Measurements from ENCODE around the gene MAML2. TPM values are rescaled to one million over a fixed set of nuclear protein-coding genes. Genes with fewer than 3 reads are reported as not detected.

MAML2 gene
- total and polyA plus RNA-seq, 2 of the 13 experiments (the other 11 are each of a cell fraction or from before 2014, with no cell fraction given), result 2.3 to 25.9 TPM

DNA sequence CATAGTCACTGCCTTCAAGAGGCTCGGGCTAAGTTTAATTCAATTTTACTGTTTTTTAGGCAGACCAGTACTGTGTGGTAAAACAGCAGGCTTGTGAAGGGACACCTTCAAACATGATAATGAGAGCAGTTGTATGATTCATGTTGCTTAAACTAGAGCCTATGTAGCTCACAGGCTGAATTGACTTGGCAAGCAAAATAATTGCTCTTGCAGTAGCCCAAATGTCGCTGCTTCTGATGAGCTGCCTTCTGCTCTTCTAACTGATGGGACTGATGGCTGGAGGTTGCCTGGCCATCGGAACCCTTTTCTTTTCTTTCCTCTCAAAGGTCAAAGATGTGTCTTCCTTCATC, 137.6 kb downstream of the MAML2 start (continued):
- TF ChIP-seq, protein P1, sequence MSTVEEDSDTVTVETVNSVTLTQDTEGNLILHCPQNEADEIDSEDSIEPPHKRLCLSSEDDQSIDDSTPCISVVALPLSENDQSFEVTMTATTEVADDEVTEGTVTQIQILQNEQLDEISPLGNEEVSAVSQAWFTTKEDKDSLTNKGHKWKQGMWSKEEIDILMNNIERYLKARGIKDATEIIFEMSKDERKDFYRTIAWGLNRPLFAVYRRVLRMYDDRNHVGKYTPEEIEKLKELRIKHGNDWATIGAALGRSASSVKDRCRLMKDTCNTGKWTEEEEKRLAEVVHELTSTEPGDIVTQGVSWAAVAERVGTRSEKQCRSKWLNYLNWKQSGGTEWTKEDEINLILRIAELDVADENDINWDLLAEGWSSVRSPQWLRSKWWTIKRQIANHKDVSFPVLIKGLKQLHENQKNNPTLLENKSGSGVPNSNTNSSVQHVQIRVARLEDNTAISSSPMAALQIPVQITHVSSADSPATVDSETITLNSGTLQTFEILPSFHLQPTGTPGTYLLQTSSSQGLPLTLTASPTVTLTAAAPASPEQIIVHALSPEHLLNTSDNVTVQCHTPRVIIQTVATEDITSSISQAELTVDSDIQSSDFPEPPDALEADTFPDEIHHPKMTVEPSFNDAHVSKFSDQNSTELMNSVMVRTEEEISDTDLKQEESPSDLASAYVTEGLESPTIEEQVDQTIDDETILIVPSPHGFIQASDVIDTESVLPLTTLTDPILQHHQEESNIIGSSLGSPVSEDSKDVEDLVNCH (CRISPR knock-in tag; IDR thresholded peaks at IDR 0.05), result no peak
- TF ChIP-seq, protein P2, sequence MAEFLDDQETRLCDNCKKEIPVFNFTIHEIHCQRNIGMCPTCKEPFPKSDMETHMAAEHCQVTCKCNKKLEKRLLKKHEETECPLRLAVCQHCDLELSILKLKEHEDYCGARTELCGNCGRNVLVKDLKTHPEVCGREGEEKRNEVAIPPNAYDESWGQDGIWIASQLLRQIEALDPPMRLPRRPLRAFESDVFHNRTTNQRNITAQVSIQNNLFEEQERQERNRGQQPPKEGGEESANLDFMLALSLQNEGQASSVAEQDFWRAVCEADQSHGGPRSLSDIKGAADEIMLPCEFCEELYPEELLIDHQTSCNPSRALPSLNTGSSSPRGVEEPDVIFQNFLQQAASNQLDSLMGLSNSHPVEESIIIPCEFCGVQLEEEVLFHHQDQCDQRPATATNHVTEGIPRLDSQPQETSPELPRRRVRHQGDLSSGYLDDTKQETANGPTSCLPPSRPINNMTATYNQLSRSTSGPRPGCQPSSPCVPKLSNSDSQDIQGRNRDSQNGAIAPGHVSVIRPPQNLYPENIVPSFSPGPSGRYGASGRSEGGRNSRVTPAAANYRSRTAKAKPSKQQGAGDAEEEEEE (CRISPR knock-in tag; IDR thresholded peaks at IDR 0.05; ENCODE audit: borderline replicate concordance), result no peak

DNA sequence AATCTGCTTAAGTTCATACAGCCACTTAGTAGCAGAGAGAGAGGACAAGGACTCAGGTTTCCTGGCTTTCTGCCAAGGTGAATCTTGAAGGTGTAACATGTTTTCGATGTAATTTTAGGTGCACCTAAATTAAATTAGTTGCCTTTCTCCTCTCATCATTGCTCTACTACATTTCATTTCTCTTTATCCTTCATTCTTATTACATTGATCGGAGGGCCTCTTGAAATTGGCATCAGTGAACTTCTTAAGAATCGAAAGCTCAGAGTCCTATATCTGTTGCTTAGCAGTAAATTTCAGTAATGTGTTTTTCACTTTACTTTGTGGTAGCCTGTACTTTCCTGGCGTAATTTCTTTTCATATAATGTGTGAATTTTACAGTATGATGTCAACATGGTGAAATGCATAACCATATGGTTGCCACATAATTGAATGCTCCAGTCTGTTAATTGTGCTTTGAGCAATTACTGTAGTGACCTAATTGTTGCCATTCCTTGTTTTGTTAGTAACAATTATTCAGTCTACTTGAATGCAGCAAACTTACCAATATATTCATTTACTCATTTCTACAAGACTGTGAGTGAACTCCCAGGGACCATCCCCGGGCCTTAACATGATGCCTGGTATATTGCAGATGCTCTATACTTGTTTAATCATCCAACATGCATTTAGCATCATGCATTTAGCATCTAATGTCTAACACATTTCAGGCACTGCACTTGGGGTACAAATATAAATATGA, 138.1 kb downstream of the MAML2 start:
- ChIA-PET CTCF (ENCODE audit: low intra/inter-chr PET ratio, low total read pairs) (no interaction called here), POLR2A (no interaction called here)
- Histone ChIP-seq H3K4me1 (ENCODE audit: insufficient read depth, low read length) (peaks cover 48% of the 10 kb centered on the region), H3K9me3 (ENCODE audit: low read length) (no peaks in the 10 kb centered on the region), H3K4me3 (replicated peaks in 1 of 3; ENCODE audit: insufficient read depth in 1 of 3, low read depth in 2 of 3, low read length in 3 of 3) (no peak overlapping the region), H3K4me2 (ENCODE audit: low read depth, low read length) (no peak overlapping the region), H4K20me1 (ENCODE audit: insufficient read depth, low read length) (no peaks in the 10 kb centered on the region), H3K9ac (ENCODE audit: insufficient read depth, low read depth, low read length) (no peak overlapping the region), H3K27ac (ENCODE audit: extremely low read length, insufficient read depth, low read length) (no peak overlapping the region), H3K79me2 (ENCODE audit: insufficient read depth, low read length) (peaks cover 2% of the 10 kb centered on the region), H2AFZ (ENCODE audit: low read length) (no peak overlapping the region), H3K27me3 (ENCODE audit: control insufficient read depth in 1 of 2, insufficient read depth in 2 of 2, low read length in 2 of 2) (no peaks in the 10 kb centered on the region), H3K36me3 (replicated peaks in 1 of 2; ENCODE audit: control insufficient read depth in 1 of 2, insufficient read depth in 2 of 2, low read length in 2 of 2) (peaks cover under 1 to 3% of the 10 kb centered on the region in 2 experiments; a peak in 1 of 5 replicates)
- DNase-seq (ENCODE audit: low spot score) (no peak), FAIRE-seq (no peak), ATAC-seq (no peak)
- in situ Hi-C loops (cut with HindIII; ENCODE audit: extremely low pct_ligation_motif_present, low pct_unique_long_range_greater_than_20kb) (no loop called here), intact Hi-C loops (cut with micrococcal nuclease; ENCODE audit: unreplicated experiment) (no loop called here)
- WGBS (ENCODE audit: low lambda C conversion rate), result 98% methylated on average over 5 of the region's 5 CpGs
- BruUV-seq (replicated peaks), result no TSS peak
- TF ChIP-seq JARID2 (CRISPR knock-in tag; IDR thresholded peaks at IDR 0.05; ENCODE audit: insufficient replicate concordance), result no peak
- TF ChIP-seq, protein P3, sequence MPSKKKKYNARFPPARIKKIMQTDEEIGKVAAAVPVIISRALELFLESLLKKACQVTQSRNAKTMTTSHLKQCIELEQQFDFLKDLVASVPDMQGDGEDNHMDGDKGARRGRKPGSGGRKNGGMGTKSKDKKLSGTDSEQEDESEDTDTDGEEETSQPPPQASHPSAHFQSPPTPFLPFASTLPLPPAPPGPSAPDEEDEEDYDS (CRISPR knock-in tag; IDR thresholded peaks at IDR 0.05), result no peak
- TF ChIP-seq, protein P4, sequence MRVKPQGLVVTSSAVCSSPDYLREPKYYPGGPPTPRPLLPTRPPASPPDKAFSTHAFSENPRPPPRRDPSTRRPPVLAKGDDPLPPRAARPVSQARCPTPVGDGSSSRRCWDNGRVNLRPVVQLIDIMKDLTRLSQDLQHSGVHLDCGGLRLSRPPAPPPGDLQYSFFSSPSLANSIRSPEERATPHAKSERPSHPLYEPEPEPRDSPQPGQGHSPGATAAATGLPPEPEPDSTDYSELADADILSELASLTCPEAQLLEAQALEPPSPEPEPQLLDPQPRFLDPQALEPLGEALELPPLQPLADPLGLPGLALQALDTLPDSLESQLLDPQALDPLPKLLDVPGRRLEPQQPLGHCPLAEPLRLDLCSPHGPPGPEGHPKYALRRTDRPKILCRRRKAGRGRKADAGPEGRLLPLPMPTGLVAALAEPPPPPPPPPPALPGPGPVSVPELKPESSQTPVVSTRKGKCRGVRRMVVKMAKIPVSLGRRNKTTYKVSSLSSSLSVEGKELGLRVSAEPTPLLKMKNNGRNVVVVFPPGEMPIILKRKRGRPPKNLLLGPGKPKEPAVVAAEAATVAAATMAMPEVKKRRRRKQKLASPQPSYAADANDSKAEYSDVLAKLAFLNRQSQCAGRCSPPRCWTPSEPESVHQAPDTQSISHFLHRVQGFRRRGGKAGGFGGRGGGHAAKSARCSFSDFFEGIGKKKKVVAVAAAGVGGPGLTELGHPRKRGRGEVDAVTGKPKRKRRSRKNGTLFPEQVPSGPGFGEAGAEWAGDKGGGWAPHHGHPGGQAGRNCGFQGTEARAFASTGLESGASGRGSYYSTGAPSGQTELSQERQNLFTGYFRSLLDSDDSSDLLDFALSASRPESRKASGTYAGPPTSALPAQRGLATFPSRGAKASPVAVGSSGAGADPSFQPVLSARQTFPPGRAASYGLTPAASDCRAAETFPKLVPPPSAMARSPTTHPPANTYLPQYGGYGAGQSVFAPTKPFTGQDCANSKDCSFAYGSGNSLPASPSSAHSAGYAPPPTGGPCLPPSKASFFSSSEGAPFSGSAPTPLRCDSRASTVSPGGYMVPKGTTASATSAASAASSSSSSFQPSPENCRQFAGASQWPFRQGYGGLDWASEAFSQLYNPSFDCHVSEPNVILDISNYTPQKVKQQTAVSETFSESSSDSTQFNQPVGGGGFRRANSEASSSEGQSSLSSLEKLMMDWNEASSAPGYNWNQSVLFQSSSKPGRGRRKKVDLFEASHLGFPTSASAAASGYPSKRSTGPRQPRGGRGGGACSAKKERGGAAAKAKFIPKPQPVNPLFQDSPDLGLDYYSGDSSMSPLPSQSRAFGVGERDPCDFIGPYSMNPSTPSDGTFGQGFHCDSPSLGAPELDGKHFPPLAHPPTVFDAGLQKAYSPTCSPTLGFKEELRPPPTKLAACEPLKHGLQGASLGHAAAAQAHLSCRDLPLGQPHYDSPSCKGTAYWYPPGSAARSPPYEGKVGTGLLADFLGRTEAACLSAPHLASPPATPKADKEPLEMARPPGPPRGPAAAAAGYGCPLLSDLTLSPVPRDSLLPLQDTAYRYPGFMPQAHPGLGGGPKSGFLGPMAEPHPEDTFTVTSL (CRISPR knock-in tag; IDR thresholded peaks at IDR 0.05; ENCODE audit: borderline replicate concordance), result no peak
- no peak for TF ChIP-seq SMAD9 (CRISPR knock-in tag; IDR thresholded peaks at IDR 0.05)
- TF ChIP-seq ZNF367 (CRISPR knock-in tag; IDR thresholded peaks at IDR 0.05; ENCODE audit: borderline replicate concordance), result no peak
- no peak for TF ChIP-seq GATAD2A (CRISPR knock-in tag; IDR thresholded peaks at IDR 0.05)
